ENCODE measurements around the gene NEURL1. TPM values are rescaled to one million over a fixed set of nuclear protein-coding genes. Genes with fewer than 3 reads are reported as not detected.
A peak's percentile ranks its signal among the peaks of the same experiment; 100 is the strongest.
"Not testable (repeated sequence)": the region's sequence is repeated elsewhere in the genome, so short reads cannot be mapped to it uniquely, and the experiment has no call there.

Gene NEURL1
- total and polyA plus RNA-seq, 12 donors, result 0.05 to 1.0 (median 0.17) TPM; not detected in 3

GRCh38 chr10:103479135-103479534, 14.4 kb upstream of the NEURL1 start, which contains the start of gene CALHM3:
Gene CALHM3, minus strand, starts transcription at chr10:103479240. Its CDS starts 208 bp downstream, at chr10:103479032.
- 74 to 80% methylated on average over 7 of the region's 7 CpGs for WGBS, 2 donors
- intact Hi-C loops (cut with DNase I), result no loop called here
- Histone ChIP-seq H3K36me3 (no peaks in the 10 kb centered on the region), H3K27ac (no peak within 1 kb of the TSS), H3K4me3 (no peak within 1 kb of the TSS), H3K4me1 (peaks cover 0 to 17% (median 3%) of the 10 kb centered on the region in 9 donors), H3K27me3 (no peaks in the 10 kb centered on the region), H3K9me3 (no peaks in the 10 kb centered on the region)
- ATAC-seq (peak in 1 of 8 donors; percentile 32), DNase-seq (no peak)
- no peak for TF ChIP-seq CTCF (IDR thresholded peaks at IDR 0.05)

DNA sequence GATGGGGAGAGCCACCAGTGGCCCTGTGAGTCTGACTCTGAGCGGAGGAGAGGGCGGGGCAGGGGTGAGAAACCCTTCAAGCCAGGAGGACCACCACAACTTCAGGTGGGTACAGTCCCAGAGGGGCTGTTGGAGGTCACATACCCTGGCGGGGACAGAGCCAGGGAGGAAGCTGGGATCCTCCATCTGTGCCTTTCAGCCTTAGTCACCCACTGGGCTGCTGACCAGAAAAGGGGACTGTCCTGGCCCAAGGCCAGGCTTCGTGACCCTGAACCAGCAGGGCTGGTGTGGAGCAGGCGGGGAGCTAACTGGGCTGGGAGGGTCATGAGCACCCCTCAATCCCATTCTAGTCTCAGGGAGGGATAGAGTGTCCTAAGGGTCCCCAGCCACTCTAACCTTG, 13.0 kb upstream of the NEURL1 start:
- Histone ChIP-seq H3K36me3 (no peaks in the 10 kb centered on the region), H3K27me3 (no peaks in the 10 kb centered on the region), H3K4me1 (peaks cover 0 to 17% (median 3%) of the 10 kb centered on the region in 9 donors), H3K4me3 (no peak overlapping the region), H3K9me3 (no peaks in the 10 kb centered on the region), H3K27ac (no peak overlapping the region)
- 66 to 75% methylated on average over 5 of the region's 5 CpGs for WGBS, 2 donors
- intact Hi-C loops (cut with DNase I), result loop anchor here in 3 of 10 donors (2.0 to 5.0 kb wide), 2 partner anchors 63 to 64 kb away; no protein-coding TSS in a partner anchor
- DNase-seq (no peak), ATAC-seq (peak in 1 of 8 donors; percentile 46)
- no peak for TF ChIP-seq CTCF (IDR thresholded peaks at IDR 0.05)

GRCh38 chr10:103481974-103482531, 11.5 kb upstream of the NEURL1 start:
- H3K27me3 ChIP-seq, result no peaks in the 10 kb centered on the region
- peaks cover 0 to 17% (median 3%) of the 10 kb centered on the region in 9 donors for H3K4me1 ChIP-seq
- no peaks in the 10 kb centered on the region for H3K36me3 ChIP-seq
- H3K4me3 ChIP-seq, result no peak overlapping the region
- peak in 1 of 2 donors; percentile 61 for DNase-seq
- peak in 6 of 8 donors; percentile 46 to 70 (median 60) for ATAC-seq
- no peak overlapping the region for H3K27ac ChIP-seq
- TF ChIP-seq CTCF (IDR thresholded peaks at IDR 0.05), result peak; percentile 46 to 79 (median 70)
- 59 to 66% methylated on average over 12 of the region's 12 CpGs for WGBS, 2 donors
- intact Hi-C loops (cut with DNase I), result loop anchor here in 5 of 10 donors (1.0 to 5.0 kb wide), 4 partner anchors 65 to 66 kb away; no protein-coding TSS in a partner anchor
- H3K9me3 ChIP-seq, result no peaks in the 10 kb centered on the region

GRCh38 chr10:103486635-103487409, 6.7 kb upstream of the NEURL1 start:
- 86 to 89% methylated on average over 8 of the region's 8 CpGs for WGBS, 2 donors
- H3K4me3 ChIP-seq; intact Hi-C loops (cut with DNase I); H3K9me3 ChIP-seq; ATAC-seq; H3K36me3 ChIP-seq; DNase-seq; H3K27me3 ChIP-seq; H3K27ac ChIP-seq: not testable (repeated sequence)
- H3K4me1 ChIP-seq, result peaks cover 0 to 10% (median 0%) of the 10 kb centered on the region in 9 donors
